Neural crest cell (in vitro differentiated cells): Measurements from ENCODE around the gene ABCA9. TPM values are rescaled to one million over a fixed set of nuclear protein-coding genes. Genes with fewer than 3 reads are reported as not detected.

Source experiments
- DNase-seq: peaks from one replicate; pipeline ENCODE4 v3.0.0; 2021; ENCODE audit warnings: low read depth, mixed read lengths, low spot score
- H3K27ac Mint-ChIP-seq: one replicate; pipeline ENCODE4 v1.8.0; 2021; ENCODE audit warnings: mild to moderate bottlenecking, mixed read lengths; ENCODE audit not compliant: unreplicated experiment
- H3K27me3 Mint-ChIP-seq: 2 replicates; pipeline ENCODE4 v1.8.0; 2021; ENCODE audit warnings: low read depth, mild to moderate bottlenecking, mixed read lengths
- H3K36me3 Mint-ChIP-seq: 2 replicates; pipeline ENCODE4 v1.8.0; 2021; ENCODE audit warnings: low read depth, mild to moderate bottlenecking, mixed read lengths
- H3K4me1 Mint-ChIP-seq: 2 replicates; pipeline ENCODE4 v1.8.0; 2021; ENCODE audit warnings: mixed read lengths
- H3K4me3 Mint-ChIP-seq: one replicate; pipeline ENCODE4 v1.8.0; 2021; ENCODE audit warnings: mild to moderate bottlenecking, mixed read lengths
- H3K9me3 Mint-ChIP-seq: 2 replicates; pipeline ENCODE4 v1.8.0; 2021; ENCODE audit warnings: mixed read lengths
- long read RNA-seq: library from polyadenylated mRNA; unstranded; transcript quantifications from one replicate; pipeline ENCODE4 v2.0.0, GENCODE V29; 2020
- total RNA-seq: library from RNA; stranded (reverse); gene quantifications from 2 replicates; pipeline ENCODE4 v1.2.1, GENCODE V29; 2021
- TF ChIP-seq, protein P1 (sequence below): fragments of 200-600 bp; sonication (generic); conservative IDR thresholded peaks from 2 replicates; pipeline ENCODE4 v1.5.0; 2021; ENCODE audit warnings: antibody characterized with exemption, mild to moderate bottlenecking

The ABCA9 gene, protein sequence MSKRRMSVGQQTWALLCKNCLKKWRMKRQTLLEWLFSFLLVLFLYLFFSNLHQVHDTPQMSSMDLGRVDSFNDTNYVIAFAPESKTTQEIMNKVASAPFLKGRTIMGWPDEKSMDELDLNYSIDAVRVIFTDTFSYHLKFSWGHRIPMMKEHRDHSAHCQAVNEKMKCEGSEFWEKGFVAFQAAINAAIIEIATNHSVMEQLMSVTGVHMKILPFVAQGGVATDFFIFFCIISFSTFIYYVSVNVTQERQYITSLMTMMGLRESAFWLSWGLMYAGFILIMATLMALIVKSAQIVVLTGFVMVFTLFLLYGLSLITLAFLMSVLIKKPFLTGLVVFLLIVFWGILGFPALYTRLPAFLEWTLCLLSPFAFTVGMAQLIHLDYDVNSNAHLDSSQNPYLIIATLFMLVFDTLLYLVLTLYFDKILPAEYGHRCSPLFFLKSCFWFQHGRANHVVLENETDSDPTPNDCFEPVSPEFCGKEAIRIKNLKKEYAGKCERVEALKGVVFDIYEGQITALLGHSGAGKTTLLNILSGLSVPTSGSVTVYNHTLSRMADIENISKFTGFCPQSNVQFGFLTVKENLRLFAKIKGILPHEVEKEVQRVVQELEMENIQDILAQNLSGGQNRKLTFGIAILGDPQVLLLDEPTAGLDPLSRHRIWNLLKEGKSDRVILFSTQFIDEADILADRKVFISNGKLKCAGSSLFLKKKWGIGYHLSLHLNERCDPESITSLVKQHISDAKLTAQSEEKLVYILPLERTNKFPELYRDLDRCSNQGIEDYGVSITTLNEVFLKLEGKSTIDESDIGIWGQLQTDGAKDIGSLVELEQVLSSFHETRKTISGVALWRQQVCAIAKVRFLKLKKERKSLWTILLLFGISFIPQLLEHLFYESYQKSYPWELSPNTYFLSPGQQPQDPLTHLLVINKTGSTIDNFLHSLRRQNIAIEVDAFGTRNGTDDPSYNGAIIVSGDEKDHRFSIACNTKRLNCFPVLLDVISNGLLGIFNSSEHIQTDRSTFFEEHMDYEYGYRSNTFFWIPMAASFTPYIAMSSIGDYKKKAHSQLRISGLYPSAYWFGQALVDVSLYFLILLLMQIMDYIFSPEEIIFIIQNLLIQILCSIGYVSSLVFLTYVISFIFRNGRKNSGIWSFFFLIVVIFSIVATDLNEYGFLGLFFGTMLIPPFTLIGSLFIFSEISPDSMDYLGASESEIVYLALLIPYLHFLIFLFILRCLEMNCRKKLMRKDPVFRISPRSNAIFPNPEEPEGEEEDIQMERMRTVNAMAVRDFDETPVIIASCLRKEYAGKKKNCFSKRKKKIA (N-terminal part only)
- total RNA-seq = 1.3 and 2.3 TPM in 2 replicates
- long read RNA-seq, partial matches to known transcripts = 0 of 1 reads
- long read RNA-seq, other reads (novel, unspliced or antisense) = 1 of 1 reads

DNA sequence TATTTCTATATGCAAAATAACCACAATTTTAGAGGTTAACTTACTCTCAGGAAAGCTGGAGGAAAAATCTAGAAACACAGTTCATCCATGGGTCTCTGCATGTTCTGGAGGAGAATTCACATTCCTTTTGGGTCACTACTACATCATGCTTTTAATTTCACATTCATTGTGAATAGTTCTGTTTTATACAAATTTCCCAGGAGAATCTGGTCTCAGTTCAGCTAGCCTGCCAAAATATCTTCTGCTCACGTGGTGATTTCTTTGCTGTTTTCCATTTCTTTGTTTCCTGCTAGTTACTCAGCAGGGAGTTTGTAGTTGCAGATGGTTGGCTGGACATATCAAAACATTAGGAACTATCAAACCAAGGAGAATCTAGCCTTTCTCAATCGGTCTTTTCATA lies at the start of gene ABCA9:
ABCA9 (minus strand) TSS at position 106 of the 400 bp plus-strand sequence. CDS start 9,801 bp downstream, outside the sequence.
- peaks cover 19% of the 10 kb centered on the region for H3K9me3 Mint-ChIP-seq
- peak within 1 kb of the TSS; percentile 39 for H3K27ac Mint-ChIP-seq
- peaks cover 9% of the 10 kb centered on the region for H3K36me3 Mint-ChIP-seq
- DNase-seq = no peak
- TF ChIP-seq, protein P1, sequence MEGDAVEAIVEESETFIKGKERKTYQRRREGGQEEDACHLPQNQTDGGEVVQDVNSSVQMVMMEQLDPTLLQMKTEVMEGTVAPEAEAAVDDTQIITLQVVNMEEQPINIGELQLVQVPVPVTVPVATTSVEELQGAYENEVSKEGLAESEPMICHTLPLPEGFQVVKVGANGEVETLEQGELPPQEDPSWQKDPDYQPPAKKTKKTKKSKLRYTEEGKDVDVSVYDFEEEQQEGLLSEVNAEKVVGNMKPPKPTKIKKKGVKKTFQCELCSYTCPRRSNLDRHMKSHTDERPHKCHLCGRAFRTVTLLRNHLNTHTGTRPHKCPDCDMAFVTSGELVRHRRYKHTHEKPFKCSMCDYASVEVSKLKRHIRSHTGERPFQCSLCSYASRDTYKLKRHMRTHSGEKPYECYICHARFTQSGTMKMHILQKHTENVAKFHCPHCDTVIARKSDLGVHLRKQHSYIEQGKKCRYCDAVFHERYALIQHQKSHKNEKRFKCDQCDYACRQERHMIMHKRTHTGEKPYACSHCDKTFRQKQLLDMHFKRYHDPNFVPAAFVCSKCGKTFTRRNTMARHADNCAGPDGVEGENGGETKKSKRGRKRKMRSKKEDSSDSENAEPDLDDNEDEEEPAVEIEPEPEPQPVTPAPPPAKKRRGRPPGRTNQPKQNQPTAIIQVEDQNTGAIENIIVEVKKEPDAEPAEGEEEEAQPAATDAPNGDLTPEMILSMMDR = no peak
- H3K4me1 Mint-ChIP-seq = peaks cover 41% of the 10 kb centered on the region
- no peaks in the 10 kb centered on the region for H3K27me3 Mint-ChIP-seq
- H3K4me3 Mint-ChIP-seq = no peak within 1 kb of the TSS

DNA sequence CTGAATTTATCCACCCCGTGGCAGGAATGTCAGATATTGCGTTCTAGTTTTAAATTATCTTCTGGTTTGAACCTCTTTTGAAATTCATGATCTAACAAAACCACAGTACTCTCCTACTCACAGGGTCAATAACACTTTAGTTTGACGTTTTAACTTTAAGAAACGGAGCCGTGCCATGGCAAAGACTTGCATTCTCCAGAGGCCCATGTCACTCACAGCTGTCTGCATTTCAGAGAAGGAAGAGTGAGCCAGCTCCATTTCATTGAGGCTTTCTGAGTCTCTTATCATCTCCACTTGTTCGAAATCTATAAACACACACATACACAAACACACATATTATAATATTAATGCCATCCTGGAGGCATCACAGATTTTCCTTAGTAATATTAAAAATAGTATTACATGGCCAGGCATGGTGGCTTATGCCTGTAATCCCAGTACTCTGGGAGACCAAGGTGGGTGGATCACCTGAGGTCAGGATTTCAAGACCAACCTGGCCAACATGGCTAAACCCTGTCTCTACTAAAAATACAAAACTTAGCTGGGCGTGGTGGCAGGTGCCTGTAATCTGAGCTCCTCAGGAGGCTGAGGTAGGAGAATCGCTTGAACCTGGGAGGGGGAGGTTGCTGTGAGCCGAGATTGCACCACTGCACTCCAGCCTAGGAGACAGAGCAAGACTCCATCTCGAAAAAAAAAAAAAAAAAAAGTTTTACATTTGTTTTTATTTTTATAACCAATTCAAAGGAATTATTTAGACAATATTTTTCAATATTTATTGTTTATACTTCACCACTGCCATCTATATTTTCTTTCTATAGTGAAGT lies 45.4 kb upstream of the ABCA9 start:
- no peak overlapping the region for H3K27ac Mint-ChIP-seq
- no peaks in the 10 kb centered on the region for H3K27me3 Mint-ChIP-seq
- no peak for DNase-seq
- H3K9me3 Mint-ChIP-seq = no peaks in the 10 kb centered on the region
- H3K4me3 Mint-ChIP-seq = no peak overlapping the region
- TF ChIP-seq, protein P1 = no peak
- no peaks in the 10 kb centered on the region for H3K36me3 Mint-ChIP-seq
- H3K4me1 Mint-ChIP-seq = no peaks in the 10 kb centered on the region

DNA sequence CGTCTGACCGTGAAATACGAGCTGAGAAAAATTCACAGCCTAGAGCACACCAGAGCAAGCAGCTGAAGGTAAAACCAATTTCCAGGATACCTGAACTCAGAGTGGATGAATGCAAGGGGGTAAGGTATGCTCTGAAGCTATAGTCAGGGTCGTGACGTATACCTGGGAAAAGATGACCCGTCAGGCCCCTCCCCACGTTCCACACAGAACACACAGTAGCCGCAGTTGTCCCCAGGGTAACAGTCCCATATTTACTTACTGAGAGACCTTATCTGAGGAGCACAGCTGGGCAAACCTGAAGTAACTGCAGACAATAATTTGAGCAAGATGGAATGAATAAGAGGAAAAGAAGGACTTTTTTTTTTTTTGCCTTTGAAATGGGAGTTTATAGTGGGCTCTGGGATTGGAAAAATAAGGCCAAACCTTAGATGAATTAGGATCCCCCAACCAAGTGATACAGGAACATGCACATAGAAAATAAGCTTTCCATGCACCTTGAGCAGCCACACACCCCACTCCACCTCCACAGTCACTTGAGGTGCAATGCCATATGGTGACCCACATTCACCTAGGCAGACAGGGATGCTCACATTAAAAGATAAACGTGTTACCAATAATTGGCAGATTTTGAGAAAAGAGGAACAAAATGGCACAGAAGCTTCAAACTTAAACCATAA lies 43.0 kb upstream of the ABCA9 start:
- H3K27me3 Mint-ChIP-seq = no peaks in the 10 kb centered on the region
- H3K4me3 Mint-ChIP-seq = no peak overlapping the region
- H3K27ac Mint-ChIP-seq = no peak overlapping the region
- DNase-seq = no peak
- H3K9me3 Mint-ChIP-seq = no peaks in the 10 kb centered on the region
- H3K4me1 Mint-ChIP-seq = no peaks in the 10 kb centered on the region
- TF ChIP-seq, protein P1 = no peak
- no peaks in the 10 kb centered on the region for H3K36me3 Mint-ChIP-seq

DNA sequence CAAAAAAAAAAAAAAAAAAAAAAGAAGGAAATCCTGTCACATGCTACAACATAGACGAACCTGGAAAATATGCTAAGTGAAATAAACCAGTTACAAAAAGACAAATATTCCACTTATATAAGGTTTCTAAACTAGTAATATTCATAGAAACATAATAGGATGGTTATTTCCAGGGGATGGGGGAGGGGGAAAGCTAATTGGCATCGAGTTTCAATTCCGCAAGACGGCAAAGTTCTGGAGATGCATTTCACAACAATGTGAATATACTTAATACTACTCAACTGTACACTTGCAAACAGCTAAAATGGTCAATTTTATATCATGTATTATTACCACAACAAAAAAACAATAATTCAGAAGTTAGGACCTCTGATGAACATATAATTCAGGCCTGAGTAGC lies 37.9 kb upstream of the ABCA9 start:
- no peak overlapping the region for H3K27ac Mint-ChIP-seq
- H3K9me3 Mint-ChIP-seq = peaks cover 2% of the 10 kb centered on the region
- no peaks in the 10 kb centered on the region for H3K36me3 Mint-ChIP-seq
- H3K4me3 Mint-ChIP-seq = no peak overlapping the region
- TF ChIP-seq, protein P1 = no peak
- H3K27me3 Mint-ChIP-seq = no peaks in the 10 kb centered on the region
- no peak for DNase-seq
- H3K4me1 Mint-ChIP-seq = peaks cover 4% of the 10 kb centered on the region
